AG10803 (cell line): Measurements from ENCODE around the gene EWSR1.

ENCODE experiments used
- DNase-seq: peaks from one replicate; pipeline ENCODE4 v3.0.0; 2010; ENCODE audit warnings: low read depth
- H3K4me3 ChIP-seq: 2 replicates; pipeline ENCODE4 v1.5.1; 2011; ENCODE audit warnings: mild to moderate bottlenecking, low read length, control low read depth
- TF ChIP-seq, protein P1 (sequence below): conservative IDR thresholded peaks from 2 replicates; pipeline ENCODE4 v1.5.1; 2011; ENCODE audit warnings: mild to moderate bottlenecking, low read length, control low read depth, inconsistent platforms

The EWSR1 gene

GRCh38 chr22:29331213-29331612, 63.1 kb downstream of the EWSR1 start:
- no peak for DNase-seq
- TF ChIP-seq, protein P1, sequence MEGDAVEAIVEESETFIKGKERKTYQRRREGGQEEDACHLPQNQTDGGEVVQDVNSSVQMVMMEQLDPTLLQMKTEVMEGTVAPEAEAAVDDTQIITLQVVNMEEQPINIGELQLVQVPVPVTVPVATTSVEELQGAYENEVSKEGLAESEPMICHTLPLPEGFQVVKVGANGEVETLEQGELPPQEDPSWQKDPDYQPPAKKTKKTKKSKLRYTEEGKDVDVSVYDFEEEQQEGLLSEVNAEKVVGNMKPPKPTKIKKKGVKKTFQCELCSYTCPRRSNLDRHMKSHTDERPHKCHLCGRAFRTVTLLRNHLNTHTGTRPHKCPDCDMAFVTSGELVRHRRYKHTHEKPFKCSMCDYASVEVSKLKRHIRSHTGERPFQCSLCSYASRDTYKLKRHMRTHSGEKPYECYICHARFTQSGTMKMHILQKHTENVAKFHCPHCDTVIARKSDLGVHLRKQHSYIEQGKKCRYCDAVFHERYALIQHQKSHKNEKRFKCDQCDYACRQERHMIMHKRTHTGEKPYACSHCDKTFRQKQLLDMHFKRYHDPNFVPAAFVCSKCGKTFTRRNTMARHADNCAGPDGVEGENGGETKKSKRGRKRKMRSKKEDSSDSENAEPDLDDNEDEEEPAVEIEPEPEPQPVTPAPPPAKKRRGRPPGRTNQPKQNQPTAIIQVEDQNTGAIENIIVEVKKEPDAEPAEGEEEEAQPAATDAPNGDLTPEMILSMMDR: no peak
- no peak overlapping the region for H3K4me3 ChIP-seq

- DNase-seq: no peak
- TF ChIP-seq, protein P1: no peak
- H3K4me3 ChIP-seq: no peak overlapping the region
Observed at GRCh38 chr22:29331658-29332300, 63.7 kb downstream of the EWSR1 start.

DNA sequence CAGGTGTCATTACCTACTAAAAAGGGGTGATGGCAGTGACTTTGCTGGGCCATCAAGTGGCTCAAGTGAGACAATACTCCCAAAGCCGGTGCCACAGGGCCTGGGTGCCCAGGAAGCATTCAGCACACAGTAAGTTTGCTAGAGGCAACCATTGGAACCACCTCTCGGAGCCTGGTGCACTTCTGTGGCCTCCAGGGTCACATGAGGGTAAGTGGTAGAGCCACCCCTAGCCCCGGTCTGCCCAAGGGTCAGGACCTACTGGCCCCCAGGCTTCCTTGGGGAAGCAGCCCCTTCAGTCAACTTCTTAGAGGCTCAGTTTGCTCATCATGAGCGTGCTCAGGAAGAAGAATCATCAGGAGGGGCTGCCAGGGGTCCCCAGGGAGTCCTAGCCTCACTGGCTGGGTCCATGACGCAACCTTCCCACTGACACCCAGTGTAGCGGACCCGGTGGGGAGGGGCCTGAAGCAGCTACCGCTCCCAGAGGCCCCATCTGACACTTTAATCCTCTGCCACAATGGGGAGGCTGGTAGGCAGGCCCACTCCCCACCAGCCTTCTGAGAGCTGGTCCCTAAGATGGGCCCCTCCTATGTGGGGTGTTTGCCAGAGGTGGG, 64.9 kb downstream of the EWSR1 start:
- TF ChIP-seq, protein P1: no peak
- DNase-seq: no peak
- H3K4me3 ChIP-seq: no peak overlapping the region

DNA sequence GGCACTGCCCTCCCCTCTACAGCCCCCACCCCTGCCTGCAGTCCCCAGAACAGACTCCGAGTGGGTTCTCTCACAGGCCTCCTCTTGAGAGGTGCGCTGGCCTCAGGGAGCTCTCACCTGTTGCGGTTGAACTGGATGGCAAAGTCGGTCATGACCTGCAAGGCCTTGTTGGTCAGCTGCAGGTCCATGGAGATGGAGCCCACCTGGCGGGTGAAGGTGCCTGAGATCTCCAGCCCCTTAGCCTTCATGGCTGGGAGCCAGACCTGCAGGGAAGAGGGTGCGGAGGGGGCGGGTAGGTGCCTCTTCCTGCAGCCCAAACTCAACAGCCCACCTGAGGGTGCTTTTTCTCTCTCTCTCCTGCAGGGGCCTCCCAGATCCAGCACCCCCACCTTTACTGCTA, 66.1 kb downstream of the EWSR1 start:
- DNase-seq: no peak
- no peak overlapping the region for H3K4me3 ChIP-seq
- TF ChIP-seq, protein P1: no peak

- no peak overlapping the region for H3K4me3 ChIP-seq
- TF ChIP-seq, protein P1: no peak
- no peak for DNase-seq
Observed at GRCh38 chr22:29334696-29335344, 66.8 kb downstream of the EWSR1 start.

GRCh38 chr22:29335656-29336055, 67.6 kb downstream of the EWSR1 start:
- DNase-seq: no peak
- TF ChIP-seq, protein P1: no peak
- no peak overlapping the region for H3K4me3 ChIP-seq
